ENCODE results near the gene PIH1D1. TPM values are rescaled to one million over a fixed set of nuclear protein-coding genes. Genes with fewer than 3 reads are reported as not detected.

PIH1D1 gene
- polyA plus RNA-seq, 1 donor from 2014 or later = 145 TPM

DNA sequence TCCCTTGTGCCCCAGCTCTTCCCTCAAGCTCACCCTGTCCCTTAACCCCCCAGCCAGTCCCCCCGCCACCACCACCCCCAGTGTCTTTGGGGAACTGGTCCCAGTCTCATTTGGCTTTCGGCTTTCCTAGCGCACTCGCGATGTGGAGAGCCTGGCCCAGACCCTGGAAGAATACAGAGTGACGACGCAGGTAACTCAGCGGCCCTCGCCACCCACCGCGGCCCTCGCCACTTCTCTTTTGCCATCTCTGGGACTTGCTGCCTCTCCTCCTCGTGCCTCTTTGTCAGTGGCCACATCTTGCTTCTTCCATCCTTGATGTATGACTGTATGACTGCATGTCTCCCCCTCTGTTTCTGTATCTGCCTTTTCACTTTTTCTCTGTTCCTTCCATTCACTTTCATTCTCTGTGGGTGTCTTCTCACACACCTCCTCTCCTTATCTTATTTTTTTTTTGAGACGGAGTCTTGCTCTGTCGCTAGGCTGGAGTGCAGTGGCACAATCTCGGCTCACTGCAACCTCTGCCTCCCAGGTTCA is 44.1 kb downstream of the PIH1D1 start:
- no peak for TF ChIP-seq POLR2AphosphoS5 (IDR thresholded peaks at IDR 0.05)
- no peak for TF ChIP-seq EP300 (conservative IDR thresholded peaks at IDR 0.05; ENCODE audit: poor library complexity, severe bottlenecking)
- TF ChIP-seq, protein P1, sequence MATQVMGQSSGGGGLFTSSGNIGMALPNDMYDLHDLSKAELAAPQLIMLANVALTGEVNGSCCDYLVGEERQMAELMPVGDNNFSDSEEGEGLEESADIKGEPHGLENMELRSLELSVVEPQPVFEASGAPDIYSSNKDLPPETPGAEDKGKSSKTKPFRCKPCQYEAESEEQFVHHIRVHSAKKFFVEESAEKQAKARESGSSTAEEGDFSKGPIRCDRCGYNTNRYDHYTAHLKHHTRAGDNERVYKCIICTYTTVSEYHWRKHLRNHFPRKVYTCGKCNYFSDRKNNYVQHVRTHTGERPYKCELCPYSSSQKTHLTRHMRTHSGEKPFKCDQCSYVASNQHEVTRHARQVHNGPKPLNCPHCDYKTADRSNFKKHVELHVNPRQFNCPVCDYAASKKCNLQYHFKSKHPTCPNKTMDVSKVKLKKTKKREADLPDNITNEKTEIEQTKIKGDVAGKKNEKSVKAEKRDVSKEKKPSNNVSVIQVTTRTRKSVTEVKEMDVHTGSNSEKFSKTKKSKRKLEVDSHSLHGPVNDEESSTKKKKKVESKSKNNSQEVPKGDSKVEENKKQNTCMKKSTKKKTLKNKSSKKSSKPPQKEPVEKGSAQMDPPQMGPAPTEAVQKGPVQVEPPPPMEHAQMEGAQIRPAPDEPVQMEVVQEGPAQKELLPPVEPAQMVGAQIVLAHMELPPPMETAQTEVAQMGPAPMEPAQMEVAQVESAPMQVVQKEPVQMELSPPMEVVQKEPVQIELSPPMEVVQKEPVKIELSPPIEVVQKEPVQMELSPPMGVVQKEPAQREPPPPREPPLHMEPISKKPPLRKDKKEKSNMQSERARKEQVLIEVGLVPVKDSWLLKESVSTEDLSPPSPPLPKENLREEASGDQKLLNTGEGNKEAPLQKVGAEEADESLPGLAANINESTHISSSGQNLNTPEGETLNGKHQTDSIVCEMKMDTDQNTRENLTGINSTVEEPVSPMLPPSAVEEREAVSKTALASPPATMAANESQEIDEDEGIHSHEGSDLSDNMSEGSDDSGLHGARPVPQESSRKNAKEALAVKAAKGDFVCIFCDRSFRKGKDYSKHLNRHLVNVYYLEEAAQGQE (IDR thresholded peaks at IDR 0.05; ENCODE audit: borderline replicate concordance) = no peak
- TF ChIP-seq, protein P2, sequence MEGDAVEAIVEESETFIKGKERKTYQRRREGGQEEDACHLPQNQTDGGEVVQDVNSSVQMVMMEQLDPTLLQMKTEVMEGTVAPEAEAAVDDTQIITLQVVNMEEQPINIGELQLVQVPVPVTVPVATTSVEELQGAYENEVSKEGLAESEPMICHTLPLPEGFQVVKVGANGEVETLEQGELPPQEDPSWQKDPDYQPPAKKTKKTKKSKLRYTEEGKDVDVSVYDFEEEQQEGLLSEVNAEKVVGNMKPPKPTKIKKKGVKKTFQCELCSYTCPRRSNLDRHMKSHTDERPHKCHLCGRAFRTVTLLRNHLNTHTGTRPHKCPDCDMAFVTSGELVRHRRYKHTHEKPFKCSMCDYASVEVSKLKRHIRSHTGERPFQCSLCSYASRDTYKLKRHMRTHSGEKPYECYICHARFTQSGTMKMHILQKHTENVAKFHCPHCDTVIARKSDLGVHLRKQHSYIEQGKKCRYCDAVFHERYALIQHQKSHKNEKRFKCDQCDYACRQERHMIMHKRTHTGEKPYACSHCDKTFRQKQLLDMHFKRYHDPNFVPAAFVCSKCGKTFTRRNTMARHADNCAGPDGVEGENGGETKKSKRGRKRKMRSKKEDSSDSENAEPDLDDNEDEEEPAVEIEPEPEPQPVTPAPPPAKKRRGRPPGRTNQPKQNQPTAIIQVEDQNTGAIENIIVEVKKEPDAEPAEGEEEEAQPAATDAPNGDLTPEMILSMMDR (IDR thresholded peaks at IDR 0.05; ENCODE audit: poor library complexity, severe bottlenecking) = no peak
- TF ChIP-seq SMC3 (conservative IDR thresholded peaks at IDR 0.05; ENCODE audit: poor library complexity) = no peak
- no peak for TF ChIP-seq MXI1 (conservative IDR thresholded peaks at IDR 0.05; ENCODE audit: poor library complexity, severe bottlenecking)
- TF ChIP-seq EZH2 (IDR thresholded peaks at IDR 0.05; ENCODE audit: borderline replicate concordance, insufficient read depth, low read length, poor library complexity, severe bottlenecking) = no peak
- no peak for TF ChIP-seq TAF1 (IDR thresholded peaks at IDR 0.05; ENCODE audit: low read depth)
- TF ChIP-seq RAD21 (conservative IDR thresholded peaks at IDR 0.05) = no peak
- no peaks in the 10 kb centered on the region for H3K9me3 ChIP-seq (ENCODE audit: low read length)
- H4K20me1 ChIP-seq (ENCODE audit: insufficient read depth) = no peaks in the 10 kb centered on the region
- H3F3A ChIP-seq (ENCODE audit: insufficient read depth, low read length, poor library complexity, severe bottlenecking) = no peaks in the 10 kb centered on the region
- H3K27ac ChIP-seq (ENCODE audit: low read length) = no peak overlapping the region
- H3K27me3 ChIP-seq (ENCODE audit: insufficient read depth, low read depth, low read length) = no peaks in the 10 kb centered on the region
- H3K36me3 ChIP-seq (ENCODE audit: insufficient read depth, low read length) = no peaks in the 10 kb centered on the region
- H3K9ac ChIP-seq (ENCODE audit: low read length) = no peak overlapping the region
- no peak overlapping the region for H3K4me3 ChIP-seq (ENCODE audit: low read length)
- H3K79me2 ChIP-seq (replicated peaks; ENCODE audit: insufficient read depth, low read length) = no peaks in the 10 kb centered on the region
- no peaks in the 10 kb centered on the region for H3K9me2 ChIP-seq (ENCODE audit: insufficient read depth, low read length)
- H3K4me2 ChIP-seq (ENCODE audit: low read length) = no peak overlapping the region
- H2AFZ ChIP-seq (ENCODE audit: low read depth, low read length) = no peak overlapping the region

DNA sequence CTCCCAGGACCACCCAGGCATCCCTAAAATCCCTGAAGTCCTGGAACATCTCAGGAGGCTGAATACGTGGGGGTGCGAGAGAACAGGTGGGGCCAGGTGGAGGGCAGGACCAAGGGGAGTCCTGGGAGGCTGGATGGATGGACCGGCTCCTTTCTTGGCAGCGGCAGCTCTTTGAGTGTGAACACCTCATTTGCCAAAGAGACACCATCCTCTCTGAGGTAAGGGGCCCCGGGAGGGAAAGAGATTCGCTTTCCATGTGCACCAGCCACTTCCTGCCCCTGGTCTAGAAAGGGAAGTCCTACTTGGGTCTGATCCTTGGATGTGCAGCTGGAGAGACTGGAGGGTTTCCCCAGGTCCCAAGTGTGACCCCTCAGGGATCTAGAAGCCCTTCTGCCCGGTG is 44.5 kb downstream of the PIH1D1 start:
- Histone ChIP-seq H3K4me3 (ENCODE audit: low read length) (no peak overlapping the region), H4K20me1 (ENCODE audit: insufficient read depth) (no peaks in the 10 kb centered on the region), H3K36me3 (ENCODE audit: insufficient read depth, low read length) (no peaks in the 10 kb centered on the region), H3K4me2 (ENCODE audit: low read length) (no peak overlapping the region), H3K27me3 (ENCODE audit: insufficient read depth, low read depth, low read length) (no peaks in the 10 kb centered on the region), H3K9me2 (ENCODE audit: insufficient read depth, low read length) (no peaks in the 10 kb centered on the region), H3K9ac (ENCODE audit: low read length) (no peak overlapping the region), H3F3A (ENCODE audit: insufficient read depth, low read length, poor library complexity, severe bottlenecking) (no peaks in the 10 kb centered on the region), H3K9me3 (ENCODE audit: low read length) (no peaks in the 10 kb centered on the region), H3K79me2 (replicated peaks; ENCODE audit: insufficient read depth, low read length) (no peaks in the 10 kb centered on the region), H3K27ac (ENCODE audit: low read length) (no peak overlapping the region), H2AFZ (ENCODE audit: low read depth, low read length) (no peak overlapping the region)
- no peak for TF ChIP-seq MXI1 (conservative IDR thresholded peaks at IDR 0.05; ENCODE audit: poor library complexity, severe bottlenecking)
- TF ChIP-seq, protein P1 (IDR thresholded peaks at IDR 0.05; ENCODE audit: borderline replicate concordance) = no peak
- TF ChIP-seq SMC3 (conservative IDR thresholded peaks at IDR 0.05; ENCODE audit: poor library complexity) = no peak
- TF ChIP-seq, protein P2 (IDR thresholded peaks at IDR 0.05; ENCODE audit: poor library complexity, severe bottlenecking) = no peak
- TF ChIP-seq POLR2AphosphoS5 (IDR thresholded peaks at IDR 0.05) = no peak
- no peak for TF ChIP-seq TAF1 (IDR thresholded peaks at IDR 0.05; ENCODE audit: low read depth)
- no peak for TF ChIP-seq EP300 (conservative IDR thresholded peaks at IDR 0.05; ENCODE audit: poor library complexity, severe bottlenecking)
